Panc1 (cell line): ENCODE measurements around the gene PCBP4.

Experiments used
- CTCF ChIP-seq: fragments of 450-650 bp; IDR thresholded peaks from 2 replicates; pipeline ENCODE4 v1.5.1; 2017; ENCODE audit warnings: mild to moderate bottlenecking
- POLR2AphosphoS5 ChIP-seq: IDR thresholded peaks from 2 replicates; pipeline ENCODE4 v1.6.1; 2012; ENCODE audit warnings: mild to moderate bottlenecking, low read depth, low read length, moderate library complexity
- TCF7L2 ChIP-seq: IDR thresholded peaks from 2 replicates; pipeline ENCODE4 v1.6.1; 2011; ENCODE audit warnings: mild to moderate bottlenecking, low read depth, low read length, inconsistent platforms
- TF ChIP-seq, protein P1 (sequence below), 2 experiments: IDR thresholded peaks; 2 replicates each; pipeline ENCODE4 v1.6.1; 2011 to 2012; ENCODE audit warnings: low read depth in 2 of 2, control low read depth in 1 of 2, low read length in 1 of 2, mild to moderate bottlenecking in 1 of 2, moderate library complexity in 1 of 2; ENCODE audit not compliant: insufficient read depth in 1 of 2

GRCh38 chr3:51942603-51943450 lies 24.4 kb downstream of the PCBP4 start:
- no peak for TF ChIP-seq CTCF
- TF ChIP-seq, protein P1, sequence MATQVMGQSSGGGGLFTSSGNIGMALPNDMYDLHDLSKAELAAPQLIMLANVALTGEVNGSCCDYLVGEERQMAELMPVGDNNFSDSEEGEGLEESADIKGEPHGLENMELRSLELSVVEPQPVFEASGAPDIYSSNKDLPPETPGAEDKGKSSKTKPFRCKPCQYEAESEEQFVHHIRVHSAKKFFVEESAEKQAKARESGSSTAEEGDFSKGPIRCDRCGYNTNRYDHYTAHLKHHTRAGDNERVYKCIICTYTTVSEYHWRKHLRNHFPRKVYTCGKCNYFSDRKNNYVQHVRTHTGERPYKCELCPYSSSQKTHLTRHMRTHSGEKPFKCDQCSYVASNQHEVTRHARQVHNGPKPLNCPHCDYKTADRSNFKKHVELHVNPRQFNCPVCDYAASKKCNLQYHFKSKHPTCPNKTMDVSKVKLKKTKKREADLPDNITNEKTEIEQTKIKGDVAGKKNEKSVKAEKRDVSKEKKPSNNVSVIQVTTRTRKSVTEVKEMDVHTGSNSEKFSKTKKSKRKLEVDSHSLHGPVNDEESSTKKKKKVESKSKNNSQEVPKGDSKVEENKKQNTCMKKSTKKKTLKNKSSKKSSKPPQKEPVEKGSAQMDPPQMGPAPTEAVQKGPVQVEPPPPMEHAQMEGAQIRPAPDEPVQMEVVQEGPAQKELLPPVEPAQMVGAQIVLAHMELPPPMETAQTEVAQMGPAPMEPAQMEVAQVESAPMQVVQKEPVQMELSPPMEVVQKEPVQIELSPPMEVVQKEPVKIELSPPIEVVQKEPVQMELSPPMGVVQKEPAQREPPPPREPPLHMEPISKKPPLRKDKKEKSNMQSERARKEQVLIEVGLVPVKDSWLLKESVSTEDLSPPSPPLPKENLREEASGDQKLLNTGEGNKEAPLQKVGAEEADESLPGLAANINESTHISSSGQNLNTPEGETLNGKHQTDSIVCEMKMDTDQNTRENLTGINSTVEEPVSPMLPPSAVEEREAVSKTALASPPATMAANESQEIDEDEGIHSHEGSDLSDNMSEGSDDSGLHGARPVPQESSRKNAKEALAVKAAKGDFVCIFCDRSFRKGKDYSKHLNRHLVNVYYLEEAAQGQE (IDR thresholded peaks at IDR 0.05; ENCODE audit: insufficient read depth in 1 of 2, low read depth in 2 of 2, low read length in 1 of 2): no peak
- no peak for TF ChIP-seq POLR2AphosphoS5
- no peak for TF ChIP-seq TCF7L2
